GM21737 (cell line): Measurements from ENCODE around the gene SHISA5.
"Not testable (repeated sequence)": the region's sequence is repeated elsewhere in the genome, so short reads cannot be mapped to it uniquely, and the experiment has no call there.

Experiments
- ATAC-seq: cut with Tn5 transposase; IDR thresholded peaks from one replicate; pipeline ENCODE4 v1.9.1; 2021; ENCODE audit warnings: mild to moderate bottlenecking, moderate library complexity; ENCODE audit not compliant: unreplicated experiment

SHISA5 gene

DNA sequence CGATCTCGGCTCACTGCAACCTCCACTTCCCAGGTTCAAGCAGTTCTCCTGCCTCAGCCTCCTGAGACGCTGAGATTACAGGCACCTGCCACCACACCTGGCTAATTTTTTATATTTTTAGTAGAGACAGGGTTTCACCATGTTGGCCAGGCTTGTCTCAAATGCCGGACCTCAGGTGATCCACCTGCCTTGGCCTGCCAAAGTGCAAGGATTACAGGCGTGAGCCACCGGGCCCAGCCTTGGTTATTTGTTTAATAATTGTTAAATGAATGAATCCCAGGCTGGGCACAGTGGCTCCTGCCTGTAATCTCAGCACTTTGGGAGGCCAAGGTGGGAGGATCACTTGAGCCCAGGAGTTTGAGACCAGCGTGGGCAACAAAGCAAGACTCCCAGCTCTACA lies 42.2 kb downstream of the SHISA5 start:
- ATAC-seq, result not testable (repeated sequence)

- ATAC-seq, result no peak
Observed at GRCh38 chr3:48460517-48460902, 43.5 kb downstream of the SHISA5 start.

GRCh38 chr3:48459773-48460516 lies 44.0 kb downstream of the SHISA5 start:
- no peak for ATAC-seq

- no peak for ATAC-seq
Observed at GRCh38 chr3:48459331-48459730, 44.6 kb downstream of the SHISA5 start.

DNA sequence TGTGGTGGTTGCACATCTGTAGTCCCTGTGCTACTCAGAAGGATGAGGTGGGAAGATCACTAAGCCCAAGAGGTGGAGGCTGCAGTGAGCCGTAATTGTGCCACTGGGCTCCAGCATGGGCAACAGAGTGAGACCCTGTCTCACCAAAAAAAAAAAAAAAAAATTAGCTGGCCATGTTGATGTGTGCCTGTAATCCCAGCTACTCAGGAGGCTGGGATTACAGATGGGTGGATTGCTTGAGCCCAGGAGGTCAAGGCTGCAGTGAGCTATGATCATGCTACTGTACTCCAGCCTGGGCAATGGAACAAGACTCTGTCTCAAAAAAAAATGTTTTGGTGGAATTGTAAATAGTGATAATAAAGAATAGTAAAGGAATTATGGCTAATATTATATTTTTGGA lies 47.5 kb downstream of the SHISA5 start:
- no peak for ATAC-seq

DNA sequence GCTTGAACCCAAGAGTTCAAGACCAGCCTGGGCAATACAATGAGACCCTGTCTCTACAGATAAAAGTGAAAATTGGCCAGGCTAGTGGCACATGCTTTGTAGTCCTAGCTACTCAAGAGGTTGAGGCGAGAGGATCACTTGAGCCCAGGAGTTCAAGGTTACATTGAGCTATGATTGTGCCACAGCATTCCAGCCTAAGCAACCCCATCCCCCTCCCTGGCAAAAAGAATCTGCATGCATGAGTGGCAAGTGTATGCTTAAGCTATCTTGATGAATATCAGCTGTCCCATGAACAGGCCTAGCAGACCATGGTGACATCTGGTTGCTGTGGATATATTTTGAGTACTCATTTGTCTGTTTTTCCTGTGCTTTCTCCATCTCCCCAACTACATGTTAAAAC lies 52.7 kb downstream of the SHISA5 start:
- no peak for ATAC-seq

DNA sequence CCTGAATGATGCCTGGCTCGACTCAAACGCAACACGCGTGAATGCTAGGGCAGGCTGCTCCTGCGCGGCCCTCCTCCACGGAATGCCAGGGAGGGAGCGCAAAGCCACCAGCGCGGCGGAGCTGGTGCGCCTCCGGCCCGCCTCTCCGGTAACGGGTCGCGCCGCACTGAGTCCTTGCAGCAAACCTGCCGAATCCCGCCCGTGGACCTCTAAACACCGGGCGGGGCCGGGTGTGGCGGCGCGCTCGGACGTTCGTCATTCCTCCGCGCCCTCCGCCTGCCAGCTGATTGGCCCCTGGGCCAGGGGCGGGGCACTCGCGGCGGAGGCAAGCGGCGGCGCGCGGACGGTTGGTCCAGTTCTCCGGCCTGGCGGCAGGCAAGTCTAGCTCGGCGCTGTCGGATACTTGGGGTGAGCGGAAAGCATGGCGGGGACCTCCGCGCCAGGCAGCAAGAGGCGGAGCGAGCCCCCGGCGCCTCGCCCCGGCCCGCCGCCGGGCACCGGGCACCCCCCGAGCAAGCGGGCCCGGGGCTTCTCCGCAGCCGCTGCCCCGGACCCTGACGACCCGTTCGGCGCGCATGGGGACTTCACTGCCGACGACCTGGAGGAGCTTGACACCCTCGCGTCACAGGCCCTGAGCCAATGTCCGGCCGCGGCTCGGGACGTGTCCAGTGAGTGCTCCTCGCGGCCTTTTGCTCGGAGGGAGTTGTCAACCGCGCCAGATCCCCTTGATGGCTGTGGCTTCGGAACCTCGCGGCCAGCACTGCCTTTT lies 57.4 kb downstream of the SHISA5 start, which contains the start of gene ATRIP:
TSS of gene ATRIP (plus strand) at position 313 of the 769 bp plus-strand sequence. CDS start at position 422, 109 bp downstream.
- peak; percentile 79 for ATAC-seq

- no peak for ATAC-seq
Observed at GRCh38 chr3:48446043-48446424, 57.9 kb downstream of the SHISA5 start.

DNA sequence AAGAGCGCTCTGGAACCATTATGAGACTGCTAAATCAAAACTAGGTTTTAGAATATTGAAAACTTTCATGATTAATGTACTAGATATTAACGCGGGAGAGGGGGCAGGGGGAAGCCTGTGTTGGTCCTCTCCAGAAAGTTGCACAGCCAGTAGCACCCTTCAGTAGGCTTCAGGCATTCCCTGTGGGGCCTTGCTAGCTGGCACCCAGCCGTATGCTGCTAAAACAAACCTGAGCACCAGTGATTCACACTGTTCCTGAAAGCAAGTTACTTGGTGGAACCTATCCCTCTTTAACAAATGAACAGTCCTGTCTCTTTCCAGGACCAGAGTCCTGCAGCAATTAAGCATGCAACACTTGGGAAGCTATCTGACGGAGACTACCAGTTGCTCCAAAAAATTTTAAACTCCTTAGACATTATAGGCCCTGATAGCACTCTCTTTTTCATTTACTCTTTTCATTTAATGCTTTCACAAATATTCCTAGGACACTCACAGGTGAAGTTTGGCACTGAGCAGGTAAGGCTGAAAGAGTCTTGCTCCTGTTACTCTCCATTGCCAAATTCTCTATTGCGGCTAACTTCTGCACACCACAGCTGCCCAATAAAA lies 58.6 kb downstream of the SHISA5 start:
- ATAC-seq, result no peak

DNA sequence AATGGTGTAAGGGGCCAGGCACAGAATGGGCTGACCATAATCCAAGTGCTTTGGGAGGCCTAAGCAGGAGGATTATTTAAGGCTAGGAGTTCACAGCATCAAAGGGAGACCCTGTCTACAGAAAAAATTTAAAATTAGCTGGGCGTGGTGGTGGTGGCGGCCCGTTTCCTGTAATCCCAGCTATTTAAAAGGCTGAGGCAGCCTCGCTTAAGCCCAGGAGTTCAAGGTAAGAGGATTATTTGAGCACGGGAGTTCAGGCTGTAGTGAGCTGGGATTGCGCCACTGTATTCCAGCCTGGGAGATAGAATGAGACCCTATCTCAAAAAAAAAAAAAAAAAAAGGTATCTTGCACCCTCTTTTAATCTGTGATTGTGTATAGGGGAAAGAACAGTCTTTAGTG lies 62.0 kb downstream of the SHISA5 start:
- ATAC-seq, result no peak

DNA sequence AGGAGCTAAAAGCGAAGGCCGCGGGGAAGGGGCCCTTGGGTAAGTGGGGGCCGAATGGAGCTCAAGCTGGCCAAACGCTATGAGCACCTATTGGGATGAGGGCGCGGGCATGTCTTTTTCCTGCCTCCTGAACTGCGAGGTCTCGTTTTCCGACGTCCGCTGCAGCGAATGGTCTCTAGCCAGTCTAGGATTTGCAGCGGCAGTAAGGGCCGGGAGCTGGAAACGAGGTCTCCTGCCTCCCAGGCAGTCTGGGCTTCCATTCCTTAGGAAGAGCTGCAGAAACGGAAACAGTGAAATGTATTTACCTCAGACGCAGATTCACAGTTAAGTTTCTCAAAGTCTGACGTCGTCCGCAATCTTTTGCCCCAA lies 63.4 kb downstream of the SHISA5 start:
- no peak for ATAC-seq

- ATAC-seq, result peak; percentile 92
Observed at GRCh38 chr3:48439820-48440589, 64.0 kb downstream of the SHISA5 start, which contains the start of the genes CCDC51 and TMA7. TSS of gene CCDC51 (minus strand) at chr3:48440119. CDS start at chr3:48435128, 4,991 bp downstream. TSS of gene TMA7 (plus strand) at chr3:48440257. CDS start at chr3:48440297, 40 bp downstream.

GRCh38 chr3:48437812-48438211 lies 66.2 kb downstream of the SHISA5 start:
- ATAC-seq, result no peak

GRCh38 chr3:48436855-48437254 lies 67.1 kb downstream of the SHISA5 start:
- no peak for ATAC-seq

DNA sequence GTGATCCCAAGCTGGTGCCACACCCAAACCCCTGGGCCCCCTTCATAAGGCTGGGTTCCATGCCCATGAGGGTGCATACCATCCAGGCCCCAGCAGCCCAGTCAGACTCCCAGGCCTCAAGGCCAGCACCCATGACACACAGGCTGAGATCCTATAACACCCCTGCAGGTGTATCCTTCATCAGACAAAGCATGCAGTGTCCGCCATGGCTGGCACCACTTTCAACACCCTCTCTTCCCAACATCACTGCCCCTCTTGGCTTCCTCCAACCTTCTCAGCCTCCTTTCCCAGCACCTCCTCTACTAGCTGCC lies 67.5 kb downstream of the SHISA5 start:
- ATAC-seq, result no peak

DNA sequence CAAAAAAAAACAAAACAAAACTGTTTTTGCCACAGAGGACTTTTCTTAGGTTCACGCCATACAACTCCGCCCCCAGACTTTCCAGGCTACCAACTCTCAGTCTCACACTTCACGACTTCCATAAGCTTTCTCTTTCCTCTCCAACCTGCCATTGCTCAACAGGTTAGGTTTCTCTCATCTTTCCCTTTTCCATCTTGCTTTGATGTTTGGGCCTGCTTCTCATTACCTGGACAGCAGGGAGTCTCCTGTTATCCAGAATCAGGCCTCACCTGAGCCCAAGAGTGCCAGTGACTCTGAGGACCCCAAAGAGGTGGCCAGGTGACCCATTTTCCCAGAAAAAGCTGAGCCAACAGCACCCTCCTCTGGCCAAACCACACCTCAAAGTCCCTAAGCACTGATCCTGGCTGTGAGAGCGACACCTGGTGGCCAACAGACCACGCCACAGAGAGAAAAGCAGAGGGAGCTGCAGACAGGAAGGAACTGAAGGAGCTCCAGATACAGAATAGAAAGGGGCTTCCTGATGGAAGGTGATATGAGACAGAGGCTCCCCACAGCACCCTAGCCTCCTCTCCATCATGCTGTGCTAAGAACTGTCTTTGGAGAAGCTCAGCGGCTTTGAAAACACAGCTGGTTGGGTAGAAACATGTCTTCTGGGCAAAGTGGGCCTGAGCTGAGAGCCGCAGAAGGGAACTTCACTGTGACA lies 68.0 kb downstream of the SHISA5 start:
- no peak for ATAC-seq

GRCh38 chr3:48435223-48435595 lies 68.8 kb downstream of the SHISA5 start:
- ATAC-seq, result no peak

DNA sequence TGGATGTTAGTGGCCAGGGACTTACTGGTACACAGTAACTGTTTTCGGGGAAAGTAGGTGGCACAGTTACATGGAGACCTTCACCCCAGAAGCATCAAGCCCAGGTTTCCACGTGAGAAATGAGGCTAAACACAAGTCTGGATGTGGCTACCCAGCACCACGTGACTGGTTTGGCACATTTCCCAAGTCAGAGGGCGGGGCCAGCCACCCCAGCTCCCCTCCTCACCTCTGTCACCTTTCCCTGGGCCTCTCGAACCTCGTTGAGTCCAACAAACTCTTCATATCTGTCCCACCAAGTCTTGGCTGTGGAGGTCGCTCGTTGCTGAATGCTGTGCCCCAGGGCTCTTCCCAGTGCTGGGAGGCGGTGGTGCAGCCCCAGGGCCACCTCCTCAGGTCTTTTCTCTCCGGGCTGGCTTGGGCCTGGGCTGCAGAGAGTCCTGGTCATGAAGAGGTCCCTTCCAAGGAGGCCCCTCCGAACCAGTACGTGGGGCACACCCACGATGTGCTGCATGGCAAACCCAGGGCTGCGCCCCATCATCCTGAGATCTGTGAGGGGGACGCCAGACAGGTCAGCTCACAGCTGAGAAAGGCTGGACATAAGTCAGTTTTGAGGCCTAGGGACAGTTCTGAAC lies 69.3 kb downstream of the SHISA5 start:
- no peak for ATAC-seq

- no peak for ATAC-seq
Observed at GRCh38 chr3:48433472-48434118, 70.4 kb downstream of the SHISA5 start.
